ENCODE data around the gene RIBC1. TPM values are rescaled to one million over a fixed set of nuclear protein-coding genes. Genes with fewer than 3 reads are reported as not detected.
"Not testable (repeated sequence)": the region's sequence is repeated elsewhere in the genome, so short reads cannot be mapped to it uniquely, and the experiment has no call there.

The RIBC1 gene
- polyA plus RNA-seq, 4 donors = 1.4 to 4.7 (median 3.7) TPM

DNA sequence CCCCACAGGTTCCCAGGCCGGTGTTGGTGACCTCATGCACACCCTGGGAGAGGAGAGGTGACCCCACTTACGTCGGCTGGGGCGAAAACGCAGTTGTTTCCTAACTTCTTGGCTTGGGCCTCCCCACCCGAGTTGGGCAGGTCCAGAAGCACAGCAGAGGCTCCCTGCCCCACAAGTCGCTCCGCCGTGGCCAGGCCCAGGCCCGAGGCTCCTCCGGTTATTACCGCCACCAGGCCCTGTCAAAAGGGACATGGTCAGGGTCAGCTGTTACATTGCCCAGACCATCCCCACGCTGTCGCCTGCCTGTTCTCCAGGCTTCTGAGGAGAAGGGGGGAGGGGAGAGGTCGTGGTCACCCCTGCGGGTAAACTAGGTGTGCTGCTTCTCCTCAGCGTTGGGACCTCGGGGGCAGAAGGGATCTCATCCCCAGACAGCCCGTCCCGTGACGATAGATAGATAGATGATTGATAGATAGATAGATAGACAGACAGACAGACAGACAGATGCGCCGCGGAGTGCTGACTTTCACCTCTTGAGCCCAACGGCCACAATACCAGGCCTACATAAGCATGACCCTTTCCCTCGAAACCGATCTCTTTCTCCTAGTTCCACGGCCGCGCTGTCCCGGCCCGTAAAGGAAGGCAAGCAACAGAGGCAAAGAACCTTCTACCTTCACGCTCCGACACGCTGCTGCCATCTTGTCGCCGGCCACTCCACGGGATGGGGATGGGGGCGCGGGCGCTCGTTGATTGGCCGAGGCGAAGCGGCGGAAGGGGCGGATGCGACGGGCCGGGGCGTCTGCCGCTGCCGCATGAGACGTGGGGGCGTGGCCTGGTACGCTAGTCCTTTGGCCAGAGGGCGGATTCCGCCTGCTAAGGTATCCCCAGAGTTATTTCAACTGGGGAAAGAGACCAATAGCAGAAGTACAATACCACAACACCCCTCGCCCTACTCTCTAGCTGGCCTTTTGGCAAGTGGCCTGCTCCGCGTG lies 11.3 kb downstream of the RIBC1 start, which contains the start of gene HSD17B10:
TSS of gene HSD17B10 (minus strand) at position 720 of the 989 bp plus-strand sequence. CDS start at position 695, 25 bp downstream.
- DNase-seq (ENCODE audit: low read depth in 4 of 4, low spot score in 3 of 4) = peak in 2 of 4 donors; percentile 47 to 63

DNA sequence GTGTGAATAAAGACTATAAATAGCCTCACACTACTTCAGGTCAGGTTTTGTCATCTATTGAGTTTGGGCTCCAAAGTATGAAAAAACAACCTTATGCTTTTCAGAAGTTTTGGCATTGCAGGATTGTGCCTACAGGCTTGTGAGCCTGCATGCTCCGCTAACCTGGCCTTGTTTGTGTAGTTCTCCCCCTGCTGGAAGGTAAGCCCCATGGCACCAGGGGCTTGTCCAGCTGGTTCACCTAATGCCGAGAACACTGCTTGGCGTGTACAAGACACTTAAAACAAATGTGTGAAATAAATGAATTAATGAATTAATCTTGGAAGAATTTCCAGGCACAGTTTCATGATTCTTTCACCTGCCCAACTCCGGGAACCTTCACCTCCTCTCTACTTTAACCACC lies 13.3 kb downstream of the RIBC1 start:
- no peak for DNase-seq (ENCODE audit: low read depth in 4 of 4, low spot score in 3 of 4)

GRCh38 chrX:53437206-53437605 lies 14.5 kb downstream of the RIBC1 start:
- DNase-seq (ENCODE audit: low read depth in 4 of 4, low spot score in 3 of 4) = no peak

- DNase-seq (ENCODE audit: low read depth in 4 of 4, low spot score in 3 of 4) = no peak
Observed at GRCh38 chrX:53438174-53438831, 15.6 kb downstream of the RIBC1 start.

DNA sequence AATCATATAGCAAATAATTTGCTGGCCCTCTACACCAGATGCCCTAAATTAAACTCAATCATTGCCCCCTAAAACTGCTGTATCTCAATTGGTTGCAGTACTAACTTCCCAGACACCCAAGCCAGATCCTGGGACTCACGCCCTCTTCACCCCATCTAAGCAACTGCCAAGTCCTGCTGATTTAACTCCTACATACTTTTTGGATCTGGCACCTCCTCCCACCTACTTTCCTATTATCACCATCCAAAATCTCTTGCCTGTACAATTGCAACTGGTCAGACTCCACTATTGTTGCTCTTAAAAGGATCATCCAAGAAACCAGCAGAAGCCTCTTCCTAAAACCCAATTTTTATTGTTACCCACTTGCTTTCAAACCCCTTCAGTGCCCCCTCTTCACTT lies 16.2 kb downstream of the RIBC1 start:
- no peak for DNase-seq (ENCODE audit: low read depth in 4 of 4, low spot score in 3 of 4)

- DNase-seq (ENCODE audit: low read depth in 4 of 4, low spot score in 3 of 4) = no peak
Observed at GRCh38 chrX:53440101-53440500, 17.4 kb downstream of the RIBC1 start.

GRCh38 chrX:53440621-53441517 lies 18.2 kb downstream of the RIBC1 start:
- no peak for DNase-seq (ENCODE audit: low read depth in 4 of 4, low spot score in 3 of 4)

DNA sequence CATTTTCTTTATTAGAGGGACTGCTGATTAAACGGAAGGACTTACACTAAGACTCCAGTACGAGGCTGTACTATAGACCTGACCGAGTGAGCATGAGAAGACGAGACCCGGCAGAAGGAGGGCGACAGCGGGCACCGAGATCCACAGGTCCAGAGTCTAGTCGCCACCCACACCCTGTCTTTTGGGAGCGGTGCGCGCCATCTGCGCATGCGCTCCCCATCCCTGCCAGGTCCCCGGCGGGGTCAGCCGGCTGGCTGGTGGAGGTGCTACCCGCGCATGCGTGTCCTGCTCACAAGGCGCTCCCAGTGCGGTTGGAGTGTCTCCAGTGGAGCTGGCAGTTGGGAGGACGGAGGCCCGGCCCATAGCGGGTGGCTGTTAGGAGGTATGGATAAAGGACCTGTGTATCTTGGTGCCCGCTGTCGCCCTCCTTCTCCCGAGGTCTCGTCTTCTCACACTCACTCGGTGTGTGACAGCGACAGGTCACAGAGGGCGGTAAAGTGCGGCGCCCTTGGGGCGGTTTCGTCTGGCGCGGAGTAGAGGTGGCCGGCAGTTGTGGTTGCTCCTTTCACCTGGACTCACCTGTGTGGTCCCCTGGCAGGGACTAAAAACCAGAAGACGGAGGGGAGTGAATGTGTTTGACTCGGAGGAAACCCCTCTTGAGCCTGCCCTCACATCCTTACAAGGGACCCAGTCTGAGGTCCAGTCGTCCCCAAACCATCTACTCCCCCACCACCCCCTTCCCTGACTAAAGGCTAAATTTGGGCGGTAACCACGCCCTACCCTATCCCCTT lies 19.1 kb downstream of the RIBC1 start:
- no peak for DNase-seq (ENCODE audit: low read depth in 4 of 4, low spot score in 3 of 4)

GRCh38 chrX:53442322-53442631 lies 19.6 kb downstream of the RIBC1 start:
- DNase-seq (ENCODE audit: low read depth in 4 of 4, low spot score in 3 of 4) = no peak

GRCh38 chrX:53445977-53446376 lies 23.3 kb downstream of the RIBC1 start:
- DNase-seq (ENCODE audit: low read depth in 4 of 4, low spot score in 3 of 4) = no peak

- DNase-seq (ENCODE audit: low read depth in 4 of 4, low spot score in 3 of 4) = no peak
Observed at GRCh38 chrX:53447441-53447840, 24.8 kb downstream of the RIBC1 start.

- no peak for DNase-seq (ENCODE audit: low read depth in 4 of 4, low spot score in 3 of 4)
Observed at GRCh38 chrX:53449632-53450031, 27.0 kb downstream of the RIBC1 start.

DNA sequence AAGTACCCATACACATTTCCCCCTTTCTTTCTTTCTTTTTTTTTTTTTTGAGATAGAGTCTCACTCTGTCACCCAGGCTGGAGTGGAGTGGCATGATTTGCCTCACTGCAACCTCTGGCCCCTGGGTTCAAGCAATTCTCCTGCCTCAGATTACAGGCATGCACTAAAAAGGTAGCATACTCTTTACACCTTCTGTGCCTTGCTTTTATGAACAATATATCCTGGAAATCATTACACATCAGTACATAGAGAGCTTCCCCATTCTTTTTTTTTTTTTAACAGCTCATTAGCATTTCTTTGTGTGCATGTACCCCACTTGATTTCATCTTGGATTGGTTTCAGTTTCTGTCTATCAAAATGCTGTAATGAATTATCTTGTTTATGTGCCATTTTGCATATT lies 30.1 kb downstream of the RIBC1 start:
- no peak for DNase-seq (ENCODE audit: low read depth in 4 of 4, low spot score in 3 of 4)

DNA sequence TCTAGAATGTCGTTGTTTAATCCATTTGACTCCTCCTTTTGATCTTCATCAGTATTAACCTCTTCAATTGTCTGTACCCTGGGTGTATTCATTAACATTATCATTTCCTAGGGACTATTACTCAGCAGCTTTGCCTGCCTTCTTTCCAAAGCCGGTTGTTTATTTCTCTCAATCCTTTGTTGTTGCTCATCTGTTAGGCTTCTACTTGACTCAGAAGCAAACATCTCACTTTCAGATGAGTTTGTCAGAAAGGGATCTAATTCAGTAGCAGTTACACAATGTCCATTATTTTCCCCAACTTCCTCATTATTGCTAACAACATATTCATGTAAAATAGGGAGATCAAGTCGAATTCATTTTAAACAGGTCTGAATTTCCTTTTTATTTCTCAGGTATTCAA lies 33.6 kb downstream of the RIBC1 start:
- DNase-seq (ENCODE audit: low read depth in 4 of 4, low spot score in 3 of 4) = no peak

DNA sequence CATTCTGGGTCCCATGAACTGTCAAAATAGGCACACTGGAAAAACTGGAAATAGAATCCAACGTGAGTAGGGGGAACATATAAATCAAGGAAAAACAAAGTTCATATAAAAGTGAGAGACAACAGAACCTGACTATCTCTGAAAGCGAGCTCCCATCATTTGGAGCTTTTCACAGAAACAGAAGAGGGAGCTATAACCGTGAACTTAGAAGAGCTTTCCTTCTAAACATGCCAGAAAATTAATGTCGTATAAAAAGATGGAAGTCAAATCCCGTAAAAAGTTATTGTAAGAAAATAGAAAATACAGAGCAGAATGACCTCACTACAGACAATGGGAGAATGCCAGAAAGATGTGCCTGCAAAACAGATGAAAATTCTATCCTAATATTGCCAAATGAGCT lies 35.4 kb downstream of the RIBC1 start:
- DNase-seq (ENCODE audit: low read depth in 4 of 4, low spot score in 3 of 4) = no peak

DNA sequence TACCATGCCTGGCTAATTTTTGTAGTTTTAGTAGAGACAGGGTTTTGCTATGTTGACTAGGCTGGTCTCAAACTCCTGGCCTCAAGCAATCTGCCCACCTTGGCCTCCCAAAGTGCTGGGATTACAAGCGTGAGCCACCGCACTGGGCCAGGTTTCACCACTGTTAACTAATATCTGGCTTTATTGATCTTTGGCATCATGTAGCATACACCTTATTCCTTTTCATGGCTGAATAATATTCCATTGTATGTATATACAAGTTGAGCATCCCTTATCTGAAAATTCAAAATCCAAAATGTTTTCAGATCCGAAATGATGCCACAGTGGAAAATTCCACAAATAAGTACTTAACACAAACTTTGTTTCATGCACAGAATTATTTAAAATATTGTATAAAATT lies 46.0 kb downstream of the RIBC1 start:
- not testable (repeated sequence) for DNase-seq (ENCODE audit: low read depth in 4 of 4, low spot score in 3 of 4)

DNA sequence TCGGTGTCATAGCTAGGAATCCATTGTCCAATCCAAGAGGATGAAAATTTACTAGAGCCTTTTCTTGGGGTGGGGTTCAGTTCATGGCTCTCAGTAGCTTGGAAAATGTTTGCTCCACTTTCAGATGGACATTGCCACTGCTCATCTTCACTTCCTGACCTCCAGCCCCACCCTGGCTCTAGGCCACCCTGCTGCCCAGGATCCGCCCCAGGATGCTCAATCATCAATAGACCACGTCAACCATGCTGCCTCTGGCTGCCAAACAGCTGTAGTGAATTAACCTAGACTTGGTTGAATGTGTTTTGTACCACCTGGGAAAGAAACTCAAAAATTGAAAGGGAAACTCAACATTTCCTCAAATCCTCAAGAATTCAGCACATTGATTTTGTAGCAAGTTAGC lies 48.7 kb downstream of the RIBC1 start:
- no peak for DNase-seq (ENCODE audit: low read depth in 4 of 4, low spot score in 3 of 4)

- no peak for DNase-seq (ENCODE audit: low read depth in 4 of 4, low spot score in 3 of 4)
Observed at GRCh38 chrX:53474707-53475106, 52.0 kb downstream of the RIBC1 start.

- no peak for DNase-seq (ENCODE audit: low read depth in 4 of 4, low spot score in 3 of 4)
Observed at GRCh38 chrX:53476371-53476770, 53.7 kb downstream of the RIBC1 start.

GRCh38 chrX:53479301-53479700 lies 56.6 kb downstream of the RIBC1 start:
- DNase-seq (ENCODE audit: low read depth in 4 of 4, low spot score in 3 of 4) = no peak
